GM11168 (cell line): ENCODE measurements around the gene SETD3.

Experiments used
- in situ Hi-C: fragments of 300-500 bp; cut with MboI; formaldehyde crosslinking; loops from one replicate; pipeline ENCODE4 v1.12.0; 2022; ENCODE audit warnings: low sequenced_read_pairs; ENCODE audit not compliant: unreplicated experiment

SETD3 gene

DNA sequence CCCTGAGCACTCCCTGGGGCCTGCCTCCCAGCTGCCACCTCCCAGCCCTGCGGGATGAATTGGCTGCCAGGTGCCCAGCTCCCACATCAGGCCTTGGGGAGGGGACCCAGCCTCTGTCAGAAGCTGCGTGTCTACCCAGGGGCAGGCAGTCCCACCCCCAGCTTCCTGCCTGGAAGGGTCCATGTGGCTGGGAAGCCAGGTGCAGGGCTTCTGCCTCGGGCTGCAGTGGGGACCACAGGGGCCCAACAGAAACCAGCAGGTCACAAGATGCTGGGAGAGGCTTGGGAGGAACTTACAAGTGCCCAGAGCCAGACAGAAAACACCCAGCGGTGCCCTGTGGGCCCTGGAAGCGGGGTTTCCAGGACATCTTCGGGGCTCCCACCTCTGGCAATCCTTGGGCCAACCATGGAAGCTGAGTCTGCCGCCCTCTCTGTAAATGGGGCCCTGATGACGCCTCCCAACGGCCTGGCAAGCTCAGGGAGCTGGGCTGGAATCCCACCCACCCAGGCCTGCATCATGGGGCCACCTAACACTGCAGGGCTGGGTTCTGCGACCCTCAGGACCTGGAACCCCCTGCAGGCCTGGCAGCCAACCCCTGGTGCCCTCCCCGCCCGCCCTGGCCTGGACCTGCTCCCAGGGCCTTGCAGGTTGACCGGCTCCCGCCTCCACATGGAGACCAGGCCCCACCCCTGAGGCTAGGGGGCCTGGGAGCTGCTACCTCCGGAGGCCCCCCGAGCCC lies 37.2 kb upstream of the SETD3 start:
- in situ Hi-C loops = loop anchor here (5.0 to 25.0 kb wide), 2 partner anchors 114 to 369 kb away; no protein-coding TSS in a partner anchor

DNA sequence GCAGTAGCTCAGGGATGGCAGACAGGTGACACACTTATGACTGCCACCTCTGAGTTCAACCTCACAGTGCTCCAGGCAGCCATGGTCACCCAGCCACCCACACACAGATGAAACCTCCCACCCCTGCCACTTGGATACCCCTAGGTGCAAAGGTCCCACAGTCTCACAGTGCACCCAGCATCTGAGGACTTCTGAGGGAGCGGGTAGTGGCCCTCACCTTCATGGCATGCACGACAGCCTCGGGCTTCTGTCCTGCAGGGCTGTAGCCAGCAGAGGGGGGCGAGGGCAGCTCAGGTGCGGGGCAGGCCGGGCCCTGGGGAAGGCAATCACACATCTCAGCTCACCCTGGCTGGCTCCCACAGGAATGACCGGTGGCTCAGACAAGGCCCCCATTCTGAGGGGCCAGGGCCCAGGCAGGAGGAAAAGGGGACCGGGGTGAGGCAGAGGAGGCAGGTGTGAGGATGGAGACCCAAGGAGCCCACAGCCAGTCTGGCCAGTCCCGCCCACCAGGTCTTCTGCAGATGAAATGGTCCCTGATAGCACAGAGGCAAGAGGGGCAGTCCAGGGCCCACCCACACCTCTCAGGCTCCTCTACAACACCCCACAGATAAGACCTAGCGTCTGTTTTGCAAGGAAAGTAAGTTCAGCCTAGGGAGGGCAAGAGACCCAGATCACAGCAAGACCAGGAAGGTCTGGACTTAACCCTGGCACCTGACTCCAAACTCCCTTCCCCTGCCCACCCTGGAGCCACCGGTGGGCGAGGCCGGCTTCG lies 36.4 kb upstream of the SETD3 start:
- in situ Hi-C loops = loop anchor here (5.0 to 25.0 kb wide), 2 partner anchors 115 to 370 kb away; no protein-coding TSS in a partner anchor

GRCh38 chr14:99516156-99516870 lies 35.7 kb upstream of the SETD3 start:
- in situ Hi-C loops = loop anchor here (5.0 to 25.0 kb wide), 2 partner anchors 116 to 371 kb away; no protein-coding TSS in a partner anchor

- in situ Hi-C loops = loop anchor here (5.0 to 25.0 kb wide), 2 partner anchors 117 to 372 kb away; no protein-coding TSS in a partner anchor
These were observed 34.9 kb upstream of the SETD3 start for GRCh38 chr14:99515301-99516155.

GRCh38 chr14:99514552-99515300 lies 34.1 kb upstream of the SETD3 start:
- in situ Hi-C loops = loop anchor here (5.0 to 25.0 kb wide), 2 partner anchors 118 to 373 kb away; no protein-coding TSS in a partner anchor

DNA sequence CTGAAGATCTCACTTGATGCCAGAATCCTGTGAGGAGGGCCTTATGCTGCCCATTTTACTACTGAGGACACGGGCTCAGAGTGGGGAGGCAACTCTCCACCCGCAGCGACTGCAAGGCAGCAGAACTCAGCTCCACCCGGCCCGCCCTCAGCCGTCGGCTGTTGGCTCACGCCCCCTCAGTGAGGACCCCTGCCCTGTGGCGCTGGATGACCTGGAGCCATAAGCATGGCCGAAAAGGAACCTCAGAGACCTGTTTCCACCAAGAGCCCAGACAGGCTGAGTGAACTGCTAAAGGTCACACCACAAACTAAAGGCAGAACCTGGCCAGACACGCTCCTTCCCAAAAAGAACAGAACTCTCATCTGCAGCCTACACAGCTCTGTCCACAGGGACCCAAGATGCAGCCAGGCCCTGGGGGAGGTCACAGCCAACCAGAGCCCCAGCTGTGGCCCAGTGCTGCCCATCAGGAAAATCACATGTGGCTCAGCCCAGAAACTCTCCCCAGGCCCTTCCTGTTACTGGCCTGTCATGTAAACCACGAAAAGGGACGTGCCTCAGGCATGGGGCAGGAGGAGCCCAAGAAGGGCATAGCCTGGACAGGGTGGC lies 33.4 kb upstream of the SETD3 start:
- in situ Hi-C loops = loop anchor here (25.0 kb wide), 1 partner anchor 373 kb away; no protein-coding TSS in a partner anchor

GRCh38 chr14:99513183-99513694 lies 32.6 kb upstream of the SETD3 start:
- in situ Hi-C loops = loop anchor here (25.0 kb wide), 1 partner anchor 374 kb away; no protein-coding TSS in a partner anchor

DNA sequence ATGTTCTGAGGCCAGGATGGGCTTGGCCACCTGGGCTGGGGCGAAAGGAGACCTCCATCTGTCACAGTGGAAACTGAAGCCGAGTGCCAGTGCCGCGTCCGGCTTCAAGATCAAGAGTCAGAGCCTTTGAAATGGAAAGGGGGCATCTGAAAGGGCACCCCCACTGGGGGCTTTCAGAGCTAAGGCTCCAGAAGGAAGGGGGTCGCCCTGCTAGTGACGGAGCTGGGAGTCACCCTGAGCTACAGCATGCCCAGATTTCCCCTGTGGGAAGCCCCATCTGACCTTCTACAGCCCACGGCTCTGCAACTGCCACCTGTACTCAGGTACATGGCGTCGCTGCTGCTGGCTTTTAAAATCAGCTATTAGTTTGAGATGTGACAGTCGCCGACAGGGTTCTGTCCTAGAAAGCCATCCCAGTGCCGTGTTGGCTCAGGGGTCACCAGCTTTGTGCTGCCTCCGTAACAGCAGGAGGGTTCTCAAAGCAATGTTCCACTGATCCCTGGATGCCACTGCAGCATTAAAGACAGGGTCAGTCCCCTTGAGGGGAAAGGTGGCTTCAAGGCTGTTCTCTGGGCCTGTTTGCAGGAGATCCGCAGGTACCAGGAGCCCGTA lies 32.0 kb upstream of the SETD3 start:
- in situ Hi-C loops = loop anchor here (25.0 kb wide), 1 partner anchor 375 kb away; no protein-coding TSS in a partner anchor

DNA sequence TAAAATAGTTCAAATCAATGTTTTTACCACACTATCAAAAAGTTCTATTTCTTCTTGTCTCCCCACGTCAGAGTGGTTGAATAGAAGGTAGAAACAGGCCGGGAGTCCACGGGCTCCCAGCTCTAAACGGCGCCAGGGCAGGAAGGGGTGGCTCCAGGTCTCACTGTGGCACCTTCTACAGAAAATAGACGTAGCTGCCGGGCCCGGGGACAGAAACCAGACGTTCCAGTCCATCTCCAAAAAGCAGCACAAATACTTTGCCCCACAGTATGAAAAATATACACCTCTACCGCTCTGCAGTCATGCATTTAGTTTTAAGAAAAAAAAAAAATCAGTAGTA lies 31.4 kb upstream of the SETD3 start:
- in situ Hi-C loops = loop anchor here (25.0 kb wide), 1 partner anchor 375 kb away; no protein-coding TSS in a partner anchor

DNA sequence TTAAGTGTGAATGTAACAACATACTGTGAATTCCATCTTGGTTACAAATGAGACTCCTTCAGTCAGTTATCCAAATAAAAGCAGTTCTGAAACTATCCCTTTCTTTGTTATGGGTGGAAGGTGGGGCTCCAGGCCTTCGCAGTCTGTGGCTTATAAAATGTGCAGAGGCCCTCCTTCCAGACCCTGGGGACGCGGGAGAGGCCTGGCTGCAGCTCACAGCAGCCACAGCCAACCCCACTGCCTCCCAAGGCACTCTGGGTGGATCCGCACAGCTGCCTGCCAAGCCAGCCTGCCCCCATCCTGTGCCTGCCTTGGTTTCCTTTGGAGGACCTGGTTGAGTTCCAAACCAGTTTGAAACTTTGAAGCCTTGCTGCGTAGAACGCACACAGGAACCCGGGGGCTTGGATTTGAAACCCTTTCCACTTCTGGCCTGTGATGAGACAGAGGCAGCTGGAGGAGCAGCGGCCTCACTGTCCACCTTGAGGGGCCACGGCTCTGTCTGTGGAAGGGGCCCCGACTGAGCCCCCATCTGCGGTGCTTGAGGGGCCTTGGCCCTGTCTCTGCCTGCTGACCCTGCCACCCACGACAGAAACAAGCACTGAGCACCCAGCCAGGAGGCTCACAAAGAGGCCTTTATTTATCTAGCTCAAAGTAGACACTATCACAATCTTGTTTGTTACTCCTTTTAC lies 30.9 kb upstream of the SETD3 start:
- in situ Hi-C loops = loop anchor here (25.0 kb wide), 1 partner anchor 376 kb away; no protein-coding TSS in a partner anchor

- in situ Hi-C loops = loop anchor here (25.0 kb wide), 1 partner anchor 377 kb away; no protein-coding TSS in a partner anchor
These were observed 30.0 kb upstream of the SETD3 start for GRCh38 chr14:99510556-99511139.

- in situ Hi-C loops = loop anchor here (25.0 kb wide), 1 partner anchor 377 kb away; no protein-coding TSS in a partner anchor
These were observed 29.4 kb upstream of the SETD3 start for GRCh38 chr14:99509871-99510555.

GRCh38 chr14:99508896-99509629 lies 28.4 kb upstream of the SETD3 start:
- in situ Hi-C loops = loop anchor here (25.0 kb wide), 1 partner anchor 378 kb away; no protein-coding TSS in a partner anchor

- in situ Hi-C loops = loop anchor here (25.0 kb wide), 1 partner anchor 379 kb away; no protein-coding TSS in a partner anchor
These were observed 27.4 kb upstream of the SETD3 start for GRCh38 chr14:99507860-99508640.
